Endothelial cell (in vitro differentiated cells): ENCODE results near the gene CALN1. TPM values are rescaled to one million over a fixed set of nuclear protein-coding genes. Genes with fewer than 3 reads are reported as not detected.

Experiments
- DNase-seq: peaks from one replicate; pipeline ENCODE4 v3.0.0; 2021; ENCODE audit warnings: low spot score
- H3K27ac Mint-ChIP-seq: one replicate; pipeline ENCODE4 v1.8.0; 2021; ENCODE audit warnings: mixed read lengths, inconsistent platforms; ENCODE audit not compliant: unreplicated experiment
- H3K27me3 Mint-ChIP-seq: one replicate; pipeline ENCODE4 v1.8.0; 2021; ENCODE audit warnings: mild to moderate bottlenecking, moderate library complexity, mixed read lengths, inconsistent platforms; ENCODE audit not compliant: unreplicated experiment
- H3K36me3 Mint-ChIP-seq: one replicate; pipeline ENCODE4 v1.8.0; 2021; ENCODE audit warnings: mild to moderate bottlenecking, low read depth, mixed read lengths, inconsistent platforms; ENCODE audit not compliant: unreplicated experiment
- H3K4me1 Mint-ChIP-seq: one replicate; pipeline ENCODE4 v1.8.0; 2021; ENCODE audit warnings: mild to moderate bottlenecking, mixed read lengths, inconsistent platforms; ENCODE audit not compliant: unreplicated experiment
- H3K4me3 Mint-ChIP-seq: one replicate; pipeline ENCODE4 v1.8.0; 2021; ENCODE audit warnings: mild to moderate bottlenecking, mixed read lengths, inconsistent platforms; ENCODE audit not compliant: unreplicated experiment
- H3K9me3 Mint-ChIP-seq: one replicate; pipeline ENCODE4 v1.8.0; 2021; ENCODE audit warnings: mixed read lengths, inconsistent platforms; ENCODE audit not compliant: unreplicated experiment
- total RNA-seq: library from RNA; stranded (reverse); fragmentation: NEBNext Ultra II Directional; extraction: Animal tissue kit (Norgen Biotek cat#: 25700); gene quantifications from one replicate; pipeline ENCODE4 v1.2.1, GENCODE V29; 2021; ENCODE audit not compliant: unreplicated experiment
- TF ChIP-seq, protein P1 (sequence below): fragments of 200-600 bp; sonication (generic); IDR thresholded peaks from one replicate; pipeline ENCODE4 v1.5.0; 2021; ENCODE audit warnings: antibody characterized with exemption; ENCODE audit not compliant: unreplicated experiment

Gene CALN1
- total RNA-seq, 1 donor from 2014 or later, result 1.4 TPM

DNA sequence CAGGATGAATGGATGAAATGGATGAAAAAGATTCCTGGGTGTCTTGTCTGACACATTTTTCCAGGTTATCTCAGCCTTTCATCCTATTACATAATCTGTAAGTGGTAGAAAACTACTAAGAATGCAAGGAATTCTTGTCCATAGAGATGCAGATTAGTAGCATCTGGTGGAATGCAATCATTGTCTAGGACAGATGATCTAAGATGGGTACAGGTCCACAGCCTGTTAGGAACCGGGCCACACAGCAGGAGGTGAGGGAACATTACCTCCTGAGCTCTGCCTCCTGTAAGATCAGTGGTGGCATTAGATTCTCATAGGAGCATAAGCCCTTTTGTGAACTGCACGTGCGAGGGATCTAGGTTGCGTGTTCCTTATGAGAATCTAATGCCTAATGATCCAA lies 225.0 kb downstream of the CALN1 start:
- H3K36me3 Mint-ChIP-seq, result no peaks in the 10 kb centered on the region
- no peak overlapping the region for H3K27ac Mint-ChIP-seq
- no peaks in the 10 kb centered on the region for H3K9me3 Mint-ChIP-seq
- no peaks in the 10 kb centered on the region for H3K27me3 Mint-ChIP-seq
- no peak overlapping the region for H3K4me3 Mint-ChIP-seq
- TF ChIP-seq, protein P1, sequence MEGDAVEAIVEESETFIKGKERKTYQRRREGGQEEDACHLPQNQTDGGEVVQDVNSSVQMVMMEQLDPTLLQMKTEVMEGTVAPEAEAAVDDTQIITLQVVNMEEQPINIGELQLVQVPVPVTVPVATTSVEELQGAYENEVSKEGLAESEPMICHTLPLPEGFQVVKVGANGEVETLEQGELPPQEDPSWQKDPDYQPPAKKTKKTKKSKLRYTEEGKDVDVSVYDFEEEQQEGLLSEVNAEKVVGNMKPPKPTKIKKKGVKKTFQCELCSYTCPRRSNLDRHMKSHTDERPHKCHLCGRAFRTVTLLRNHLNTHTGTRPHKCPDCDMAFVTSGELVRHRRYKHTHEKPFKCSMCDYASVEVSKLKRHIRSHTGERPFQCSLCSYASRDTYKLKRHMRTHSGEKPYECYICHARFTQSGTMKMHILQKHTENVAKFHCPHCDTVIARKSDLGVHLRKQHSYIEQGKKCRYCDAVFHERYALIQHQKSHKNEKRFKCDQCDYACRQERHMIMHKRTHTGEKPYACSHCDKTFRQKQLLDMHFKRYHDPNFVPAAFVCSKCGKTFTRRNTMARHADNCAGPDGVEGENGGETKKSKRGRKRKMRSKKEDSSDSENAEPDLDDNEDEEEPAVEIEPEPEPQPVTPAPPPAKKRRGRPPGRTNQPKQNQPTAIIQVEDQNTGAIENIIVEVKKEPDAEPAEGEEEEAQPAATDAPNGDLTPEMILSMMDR, result no peak
- no peaks in the 10 kb centered on the region for H3K4me1 Mint-ChIP-seq
- no peak for DNase-seq

DNA sequence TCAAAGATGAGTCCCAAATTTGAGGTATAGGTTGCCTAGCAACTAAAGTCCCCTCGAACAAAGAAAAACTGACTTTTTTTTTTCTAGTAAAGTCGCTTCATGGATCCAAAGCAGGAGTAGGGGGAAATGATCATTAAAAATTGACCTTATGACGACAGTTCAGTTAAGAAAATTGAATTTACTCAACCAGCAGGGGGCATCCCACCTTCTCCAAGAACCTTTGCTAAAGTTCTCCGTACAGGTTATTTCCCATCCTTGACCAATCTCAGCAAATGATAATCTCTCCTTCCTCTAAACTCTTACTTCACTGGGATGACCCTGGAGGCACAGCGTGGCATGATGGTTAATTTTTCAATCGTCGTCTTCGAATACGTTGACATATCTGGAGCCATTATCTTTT lies 228.3 kb downstream of the CALN1 start:
- H3K4me1 Mint-ChIP-seq, result no peaks in the 10 kb centered on the region
- H3K27ac Mint-ChIP-seq, result no peak overlapping the region
- TF ChIP-seq, protein P1, result peak; percentile 73
- H3K4me3 Mint-ChIP-seq, result no peak overlapping the region
- no peaks in the 10 kb centered on the region for H3K27me3 Mint-ChIP-seq
- DNase-seq, result peak; percentile 35
- H3K36me3 Mint-ChIP-seq, result no peaks in the 10 kb centered on the region
- H3K9me3 Mint-ChIP-seq, result no peaks in the 10 kb centered on the region

DNA sequence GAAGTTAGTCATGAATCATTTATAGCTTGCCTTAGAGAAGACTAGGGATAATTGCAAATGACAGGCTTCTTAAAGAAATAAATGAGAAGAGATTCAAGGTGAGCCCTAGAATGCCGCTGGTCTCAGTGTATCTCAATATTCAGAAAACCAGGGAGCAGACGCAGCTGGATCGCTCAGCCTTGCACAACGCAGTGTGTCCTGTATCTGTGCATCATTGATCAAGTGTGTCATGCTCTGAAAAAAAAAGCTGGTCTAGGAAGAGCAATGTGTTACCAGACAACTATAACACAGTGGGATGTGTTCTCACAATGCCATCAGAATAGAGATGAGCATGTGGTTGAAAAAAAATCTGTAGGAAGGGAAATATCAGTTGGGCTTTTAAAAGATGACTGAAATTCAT lies 230.1 kb downstream of the CALN1 start:
- H3K4me3 Mint-ChIP-seq, result no peak overlapping the region
- H3K27me3 Mint-ChIP-seq, result no peaks in the 10 kb centered on the region
- no peaks in the 10 kb centered on the region for H3K9me3 Mint-ChIP-seq
- H3K4me1 Mint-ChIP-seq, result no peaks in the 10 kb centered on the region
- H3K36me3 Mint-ChIP-seq, result no peaks in the 10 kb centered on the region
- TF ChIP-seq, protein P1, result no peak
- H3K27ac Mint-ChIP-seq, result no peak overlapping the region
- no peak for DNase-seq

DNA sequence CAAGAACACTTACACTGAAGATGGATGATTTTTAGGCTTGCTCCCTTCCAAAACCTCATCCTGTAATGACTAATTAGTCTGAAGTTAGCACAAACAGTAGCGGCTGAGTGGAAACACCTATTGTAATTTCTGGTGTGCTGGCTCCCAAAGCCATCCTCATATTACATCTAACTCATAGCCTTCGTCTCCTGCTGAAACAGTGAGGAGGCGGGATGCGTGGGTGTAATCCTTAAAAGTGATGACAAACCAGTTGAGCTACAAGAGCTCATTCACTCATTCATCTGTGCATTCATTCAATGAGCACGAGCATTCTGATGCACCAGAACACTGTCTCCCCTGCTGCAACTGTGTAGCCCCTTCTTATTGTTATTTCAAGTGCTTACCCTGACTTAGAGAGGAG lies 235.3 kb downstream of the CALN1 start:
- H3K27ac Mint-ChIP-seq, result no peak overlapping the region
- no peaks in the 10 kb centered on the region for H3K9me3 Mint-ChIP-seq
- peaks cover 1% of the 10 kb centered on the region for H3K27me3 Mint-ChIP-seq
- H3K4me1 Mint-ChIP-seq, result no peaks in the 10 kb centered on the region
- no peak for DNase-seq
- H3K4me3 Mint-ChIP-seq, result no peak overlapping the region
- no peaks in the 10 kb centered on the region for H3K36me3 Mint-ChIP-seq
- TF ChIP-seq, protein P1, result no peak

DNA sequence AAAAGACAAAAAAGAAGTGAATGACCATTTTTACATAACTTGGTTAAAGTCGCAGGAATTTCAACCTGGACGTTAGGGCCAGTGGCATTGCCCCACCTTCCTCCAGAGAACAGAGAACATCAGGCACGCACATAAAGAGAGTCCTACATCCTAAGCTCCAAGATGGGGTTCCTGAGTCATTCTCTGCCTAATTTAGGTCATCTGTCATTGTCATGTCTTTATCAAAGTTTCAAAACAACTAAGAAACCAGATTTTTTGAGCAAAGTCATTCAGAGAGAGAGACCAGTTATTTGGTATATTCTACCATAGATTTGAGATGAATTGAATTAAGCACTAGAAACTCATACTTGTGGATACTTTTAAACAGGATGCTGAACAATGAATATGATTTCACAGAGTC lies 241.7 kb downstream of the CALN1 start:
- no peaks in the 10 kb centered on the region for H3K9me3 Mint-ChIP-seq
- no peak overlapping the region for H3K4me3 Mint-ChIP-seq
- no peaks in the 10 kb centered on the region for H3K36me3 Mint-ChIP-seq
- peaks cover 1% of the 10 kb centered on the region for H3K27me3 Mint-ChIP-seq
- TF ChIP-seq, protein P1, result no peak
- no peak for DNase-seq
- H3K4me1 Mint-ChIP-seq, result no peaks in the 10 kb centered on the region
- no peak overlapping the region for H3K27ac Mint-ChIP-seq
